Effector memory CD4-positive, alpha-beta T cell (primary cell): Measurements from ENCODE around the gene DTWD2.
"Not testable (repeated sequence)": the region's sequence is repeated elsewhere in the genome, so short reads cannot be mapped to it uniquely, and the experiment has no call there.

Experiments
- DNase-seq, 3 donors: peaks; one replicate each; pipeline ENCODE4 v3.0.0-alpha.2; 2020
- H3K27ac ChIP-seq: 2 replicates; pipeline ENCODE4 v1.7.0; 2013; ENCODE audit warnings: mild to moderate bottlenecking, low read length, moderate library complexity; ENCODE audit not compliant: insufficient read depth, poor library complexity, severe bottlenecking
- H3K27me3 ChIP-seq: replicated peaks from 2 replicates; pipeline ENCODE4 v1.7.0; 2013; ENCODE audit warnings: mild to moderate bottlenecking, low read length; ENCODE audit not compliant: insufficient read depth, control insufficient read depth, poor library complexity, severe bottlenecking
- H3K36me3 ChIP-seq: 2 replicates; pipeline ENCODE4 v1.7.0; 2013; ENCODE audit warnings: mild to moderate bottlenecking, low read length, moderate library complexity; ENCODE audit not compliant: control insufficient read depth, insufficient read depth
- H3K4me1 ChIP-seq: 2 replicates; pipeline ENCODE4 v1.7.0; 2013; ENCODE audit warnings: low read length, mild to moderate bottlenecking; ENCODE audit not compliant: control insufficient read depth, insufficient read depth, poor library complexity, severe bottlenecking
- H3K4me3 ChIP-seq: 2 replicates; pipeline ENCODE4 v1.7.0; 2013; ENCODE audit warnings: low read length, low read depth, mild to moderate bottlenecking; ENCODE audit not compliant: insufficient read depth, poor library complexity, severe bottlenecking
- H3K9me3 ChIP-seq: 2 replicates; pipeline ENCODE4 v1.7.0; 2013; ENCODE audit warnings: mild to moderate bottlenecking, low read length, moderate library complexity; ENCODE audit not compliant: control insufficient read depth

DTWD2 gene

DNA sequence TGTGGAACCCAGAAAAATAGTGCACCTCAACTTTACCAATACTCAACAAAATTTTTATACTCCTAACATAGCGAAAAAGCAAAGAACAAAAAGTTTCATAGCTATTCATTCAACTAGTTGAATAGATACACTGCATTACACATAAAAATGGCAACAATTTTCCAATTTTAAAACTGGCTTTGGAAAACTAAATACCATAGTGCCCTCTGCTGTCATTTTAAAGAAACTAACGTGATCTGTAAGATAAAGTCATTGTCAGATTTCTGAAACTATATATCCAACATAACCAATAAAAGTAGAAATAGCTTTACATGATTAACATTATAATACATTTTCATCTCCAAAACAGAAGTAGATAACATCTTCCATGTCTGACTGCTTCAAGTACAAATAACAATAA is 31.6 kb downstream of the DTWD2 start:
- no peak overlapping the region for H3K27ac ChIP-seq
- H3K9me3 ChIP-seq = no peaks in the 10 kb centered on the region
- no peak overlapping the region for H3K4me3 ChIP-seq
- DNase-seq = no peak
- no peaks in the 10 kb centered on the region for H3K36me3 ChIP-seq
- no peaks in the 10 kb centered on the region for H3K27me3 ChIP-seq
- H3K4me1 ChIP-seq = no peaks in the 10 kb centered on the region

- H3K27me3 ChIP-seq = no peaks in the 10 kb centered on the region
- H3K9me3 ChIP-seq = no peaks in the 10 kb centered on the region
- no peak for DNase-seq
Observed at GRCh38 chr5:118953652-118954005, 34.7 kb downstream of the DTWD2 start.

DNA sequence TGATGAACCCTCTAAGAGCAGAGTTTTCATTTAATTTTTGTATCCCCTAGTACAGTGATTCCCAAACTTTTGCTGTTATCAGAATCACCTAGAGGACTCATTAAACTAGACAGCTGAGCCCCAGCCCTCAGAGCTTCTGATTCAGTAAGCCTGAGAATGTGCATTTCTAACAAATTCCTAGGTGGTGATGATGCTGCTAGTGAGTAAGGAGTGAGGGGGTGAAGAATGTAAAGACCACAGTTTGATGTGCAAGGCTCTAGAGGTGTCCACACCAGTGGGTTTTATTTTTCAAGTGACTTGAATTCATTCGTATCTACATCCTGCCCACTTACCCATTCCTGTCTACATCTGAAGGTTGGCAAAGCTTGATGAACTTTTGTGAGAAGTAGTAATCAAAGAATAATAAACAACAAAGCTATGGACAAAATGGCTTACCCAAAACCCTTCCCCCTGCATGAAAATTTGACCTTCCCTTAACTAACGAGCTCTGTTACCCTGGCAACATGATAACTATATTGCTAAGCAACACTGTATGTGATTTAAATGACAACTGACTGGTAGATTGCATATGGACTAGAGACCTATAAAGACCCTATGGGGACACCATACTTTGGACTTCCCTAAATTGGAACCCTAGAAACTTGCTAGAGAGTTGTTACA is 35.2 kb downstream of the DTWD2 start:
- Histone ChIP-seq H3K27ac (no peak overlapping the region), H3K4me3 (no peak overlapping the region), H3K27me3 (no peaks in the 10 kb centered on the region), H3K4me1 (no peaks in the 10 kb centered on the region), H3K36me3 (no peaks in the 10 kb centered on the region), H3K9me3 (no peaks in the 10 kb centered on the region)
- no peak for DNase-seq

More at GRCh38 chr5:118953652-118954005, 34.7 kb downstream of the DTWD2 start:
- no peaks in the 10 kb centered on the region for H3K4me1 ChIP-seq
- no peak overlapping the region for H3K27ac ChIP-seq
- no peak overlapping the region for H3K4me3 ChIP-seq
- H3K36me3 ChIP-seq = no peaks in the 10 kb centered on the region

- not testable (repeated sequence) for H3K27ac ChIP-seq, H3K4me3 ChIP-seq, H3K27me3 ChIP-seq, DNase-seq, H3K4me1 ChIP-seq, H3K9me3 ChIP-seq, H3K36me3 ChIP-seq
Observed at GRCh38 chr5:118952306-118952705, 36.0 kb downstream of the DTWD2 start.

GRCh38 chr5:118950354-118950753 is 38.0 kb downstream of the DTWD2 start:
- not testable (repeated sequence) for H3K4me1 ChIP-seq, H3K4me3 ChIP-seq, H3K9me3 ChIP-seq, H3K27ac ChIP-seq, H3K36me3 ChIP-seq, H3K27me3 ChIP-seq, DNase-seq

DNA sequence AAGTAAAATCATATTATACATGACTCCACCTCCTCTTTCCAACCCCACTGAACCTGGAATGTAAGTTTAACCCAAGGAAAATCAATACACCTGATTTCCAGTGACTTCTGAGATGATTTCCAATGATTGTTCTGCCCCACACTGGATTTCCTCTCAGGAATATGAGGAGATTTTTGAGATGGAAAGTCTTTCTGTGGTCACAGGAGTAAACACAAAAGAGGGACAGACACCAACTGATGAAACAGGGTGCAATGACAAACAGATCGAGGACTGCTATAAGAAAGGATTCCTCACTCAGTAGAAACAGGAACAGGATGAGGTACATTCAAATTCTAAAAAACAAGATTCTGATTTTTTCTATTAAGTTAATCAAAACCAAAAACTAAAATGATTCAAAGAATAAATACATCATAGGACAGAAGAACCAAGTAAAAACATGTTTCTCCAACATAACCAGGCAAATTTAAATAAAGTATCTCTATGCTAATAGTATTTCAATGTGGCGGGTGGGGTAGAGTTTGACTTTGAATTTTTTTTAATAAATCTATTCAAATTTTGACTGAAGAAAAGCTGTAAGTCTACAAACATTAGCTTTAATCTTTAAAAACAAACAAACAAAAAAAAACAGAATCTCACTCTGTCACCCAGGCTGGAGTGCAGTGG is 42.1 kb downstream of the DTWD2 start:
- Histone ChIP-seq H3K36me3 (no peaks in the 10 kb centered on the region), H3K27me3 (no peaks in the 10 kb centered on the region), H3K27ac (no peak overlapping the region), H3K4me3 (no peak overlapping the region), H3K9me3 (no peaks in the 10 kb centered on the region), H3K4me1 (no peaks in the 10 kb centered on the region)
- DNase-seq = no peak

DNA sequence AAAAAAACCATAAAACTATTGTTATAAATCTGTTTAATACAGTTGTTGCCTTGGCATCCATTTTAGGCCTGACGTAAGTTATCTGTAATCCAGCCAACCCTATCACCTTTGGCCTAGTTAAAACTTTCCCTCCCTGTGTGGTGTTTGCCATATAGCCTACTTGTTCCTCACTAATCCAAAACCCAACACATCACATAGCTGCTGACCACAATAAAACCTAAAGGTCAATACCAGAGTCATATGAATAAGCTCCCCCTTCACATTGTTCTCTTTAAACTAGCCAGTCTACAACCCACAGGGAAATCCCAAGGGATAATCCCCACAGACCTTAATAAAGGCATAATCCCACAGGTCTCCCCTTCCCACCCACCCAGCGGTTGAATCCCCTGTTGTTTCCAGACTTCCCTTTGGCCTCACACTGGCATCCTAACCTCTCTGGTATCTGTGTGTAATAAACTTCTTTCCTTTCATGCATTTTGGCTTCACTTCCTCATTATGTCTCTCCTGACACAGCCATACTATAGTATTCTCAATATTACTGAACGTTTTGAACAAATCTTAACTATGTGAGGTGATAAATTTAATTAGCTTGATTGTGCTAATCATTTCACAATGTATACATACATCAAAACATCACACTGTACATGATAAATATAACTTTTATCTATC is 50.8 kb downstream of the DTWD2 start:
- Histone ChIP-seq H3K36me3 (no peaks in the 10 kb centered on the region), H3K4me1 (no peaks in the 10 kb centered on the region), H3K27ac (no peak overlapping the region), H3K4me3 (no peak overlapping the region), H3K9me3 (no peaks in the 10 kb centered on the region), H3K27me3 (no peaks in the 10 kb centered on the region)
- no peak for DNase-seq

DNA sequence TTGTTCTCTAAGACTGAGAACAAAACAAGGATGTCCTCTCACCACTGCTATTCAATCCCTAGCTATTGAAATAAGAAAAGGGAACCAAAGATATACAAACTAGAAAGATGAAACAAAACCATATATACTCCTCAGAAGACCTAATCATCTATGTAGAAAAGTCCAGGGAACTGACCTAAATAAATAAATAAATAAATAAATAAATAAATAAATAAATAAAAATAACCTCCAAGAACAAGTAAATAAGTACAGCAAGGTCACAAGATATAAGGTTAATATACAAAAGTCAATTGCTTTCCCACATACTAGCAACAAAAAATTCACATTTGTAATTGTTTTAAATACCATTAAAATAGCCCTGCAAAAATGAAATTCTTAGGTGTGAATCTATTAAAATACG is 54.6 kb downstream of the DTWD2 start:
- H3K27ac ChIP-seq = no peak overlapping the region
- H3K4me1 ChIP-seq = no peaks in the 10 kb centered on the region
- H3K4me3 ChIP-seq = no peak overlapping the region
- H3K36me3 ChIP-seq = no peaks in the 10 kb centered on the region
- no peaks in the 10 kb centered on the region for H3K9me3 ChIP-seq
- no peak for DNase-seq
- H3K27me3 ChIP-seq = no peaks in the 10 kb centered on the region

- H3K27ac ChIP-seq = no peak overlapping the region
- H3K27me3 ChIP-seq = no peaks in the 10 kb centered on the region
- no peaks in the 10 kb centered on the region for H3K4me1 ChIP-seq
- no peak for DNase-seq
- no peak overlapping the region for H3K4me3 ChIP-seq
- H3K36me3 ChIP-seq = no peaks in the 10 kb centered on the region
- H3K9me3 ChIP-seq = no peaks in the 10 kb centered on the region
Observed at GRCh38 chr5:118931564-118931963, 56.8 kb downstream of the DTWD2 start.

GRCh38 chr5:118924006-118924389 is 64.3 kb downstream of the DTWD2 start:
- Histone ChIP-seq H3K4me3 (no peak overlapping the region), H3K27ac (no peak overlapping the region), H3K4me1 (no peaks in the 10 kb centered on the region), H3K9me3 (no peaks in the 10 kb centered on the region), H3K36me3 (no peaks in the 10 kb centered on the region), H3K27me3 (no peaks in the 10 kb centered on the region)
- no peak for DNase-seq
